ENCODE results near the gene BSN.
"Not testable (repeated sequence)": the region's sequence is repeated elsewhere in the genome, so short reads cannot be mapped to it uniquely, and the experiment has no call there.

Gene BSN

GRCh38 chr3:49674497-49674983, 120.3 kb downstream of the BSN start:
- DNase-seq: peak; percentile 38

DNA sequence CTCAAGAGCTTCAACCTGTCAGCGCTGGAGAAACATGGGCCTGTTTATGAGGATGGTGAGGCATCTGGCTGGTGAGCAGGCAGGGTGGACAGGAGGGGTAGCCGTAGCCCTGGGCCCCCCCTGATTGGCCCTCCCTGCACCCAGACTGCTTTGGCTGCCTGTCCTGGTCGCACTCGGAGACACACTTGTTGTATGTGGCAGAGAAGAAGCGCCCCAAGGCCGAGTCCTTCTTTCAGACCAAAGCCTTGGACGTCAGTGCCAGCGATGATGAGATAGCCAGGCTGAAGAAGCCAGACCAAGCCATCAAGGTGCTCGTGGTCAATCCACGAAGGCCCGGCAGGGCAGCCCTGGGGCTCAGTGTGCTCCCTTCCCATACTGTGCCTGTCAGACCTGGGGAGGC, 121.6 kb downstream of the BSN start:
- no peak for DNase-seq

- DNase-seq: no peak
Measured at GRCh38 chr3:49680493-49681231, 126.4 kb downstream of the BSN start.

- no peak for DNase-seq
Measured at GRCh38 chr3:49681232-49681522, 126.9 kb downstream of the BSN start.

DNA sequence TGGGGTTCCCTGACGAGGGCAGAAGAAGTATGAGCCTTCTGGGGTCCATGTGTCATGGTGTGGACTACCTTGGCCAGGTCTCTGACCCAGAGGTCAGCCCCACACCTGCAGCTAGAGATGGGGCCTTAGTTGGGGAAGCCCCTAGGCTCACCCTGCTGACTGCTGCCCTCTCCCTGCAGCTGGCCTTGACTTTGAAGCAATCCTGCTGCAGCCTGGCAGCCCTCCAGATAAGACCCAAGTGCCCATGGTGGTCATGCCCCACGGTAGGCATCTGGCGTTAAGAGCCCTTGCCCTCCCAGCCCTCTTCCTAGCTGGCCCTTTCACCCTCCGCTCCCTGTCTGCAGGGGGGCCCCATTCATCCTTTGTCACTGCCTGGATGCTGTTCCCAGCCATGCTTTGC, 127.3 kb downstream of the BSN start:
- DNase-seq: no peak

DNA sequence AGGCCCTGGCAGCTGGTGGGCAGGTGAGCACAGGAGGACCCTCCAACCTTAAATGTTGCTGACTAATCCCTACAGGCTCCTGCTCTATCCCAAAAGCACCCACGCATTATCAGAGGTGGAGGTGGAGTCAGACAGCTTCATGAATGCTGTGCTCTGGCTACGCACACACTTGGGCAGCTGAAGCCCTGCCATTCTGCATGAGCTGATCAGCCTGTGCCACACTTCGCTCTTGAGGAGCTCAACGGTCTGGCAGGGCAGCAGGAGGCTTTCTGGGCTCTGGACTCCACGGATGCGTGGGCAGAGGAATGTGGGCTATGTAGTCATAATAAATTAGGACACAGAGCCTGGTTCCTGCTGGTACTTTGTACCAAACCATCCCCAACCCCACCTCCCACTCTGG, 128.9 kb downstream of the BSN start:
- no peak for DNase-seq

DNA sequence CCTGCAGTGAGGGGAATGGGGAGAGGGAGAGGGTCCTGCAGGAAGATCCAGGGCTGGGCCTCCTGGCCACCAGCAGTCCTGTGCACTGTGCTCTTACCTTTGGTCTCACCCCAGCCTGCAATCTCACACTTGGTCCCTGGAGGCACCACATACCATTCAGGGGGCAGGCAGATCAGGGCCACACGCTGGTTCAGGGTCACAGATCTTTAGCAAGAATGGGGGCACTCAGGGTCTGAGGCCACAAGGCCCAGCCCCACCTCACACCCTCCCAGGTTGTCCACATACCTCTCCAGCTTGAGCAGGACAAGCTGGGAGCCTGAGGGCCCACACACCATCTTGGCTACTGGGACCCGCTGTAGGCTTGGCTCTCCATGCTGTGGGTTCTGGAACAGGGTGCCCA, 130.2 kb downstream of the BSN start:
- DNase-seq: not testable (repeated sequence)

- DNase-seq: not testable (repeated sequence)
Measured at GRCh38 chr3:49685103-49685502, 130.8 kb downstream of the BSN start.

DNA sequence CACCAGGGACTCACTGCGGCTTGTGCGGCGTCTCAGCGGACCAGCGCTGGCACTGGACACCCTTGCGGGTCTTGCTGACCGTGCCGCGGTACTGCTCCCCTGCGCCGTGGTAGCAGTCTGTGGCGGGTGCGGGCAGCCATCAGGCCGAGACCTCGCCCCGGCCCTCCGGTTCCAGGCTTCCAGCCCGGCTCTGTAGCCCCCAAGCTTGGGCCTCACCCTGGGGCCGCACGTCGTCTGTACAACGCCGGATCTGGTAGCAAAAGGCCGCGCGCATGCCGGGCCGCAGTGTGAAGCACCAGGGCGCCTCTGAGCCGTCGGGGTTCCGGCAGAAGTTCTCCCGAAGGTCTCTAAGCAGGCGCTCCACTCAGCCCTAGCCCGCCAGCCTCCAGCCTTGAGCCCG, 131.6 kb downstream of the BSN start:
- peak; percentile 18 for DNase-seq

GRCh38 chr3:49686346-49686745, 132.1 kb downstream of the BSN start:
- peak; percentile 39 for DNase-seq

- DNase-seq: peak; percentile 41
Measured at GRCh38 chr3:49686769-49687423, 132.6 kb downstream of the BSN start.

- DNase-seq: not testable (repeated sequence)
Measured at GRCh38 chr3:49687424-49687795, 133.1 kb downstream of the BSN start.

DNA sequence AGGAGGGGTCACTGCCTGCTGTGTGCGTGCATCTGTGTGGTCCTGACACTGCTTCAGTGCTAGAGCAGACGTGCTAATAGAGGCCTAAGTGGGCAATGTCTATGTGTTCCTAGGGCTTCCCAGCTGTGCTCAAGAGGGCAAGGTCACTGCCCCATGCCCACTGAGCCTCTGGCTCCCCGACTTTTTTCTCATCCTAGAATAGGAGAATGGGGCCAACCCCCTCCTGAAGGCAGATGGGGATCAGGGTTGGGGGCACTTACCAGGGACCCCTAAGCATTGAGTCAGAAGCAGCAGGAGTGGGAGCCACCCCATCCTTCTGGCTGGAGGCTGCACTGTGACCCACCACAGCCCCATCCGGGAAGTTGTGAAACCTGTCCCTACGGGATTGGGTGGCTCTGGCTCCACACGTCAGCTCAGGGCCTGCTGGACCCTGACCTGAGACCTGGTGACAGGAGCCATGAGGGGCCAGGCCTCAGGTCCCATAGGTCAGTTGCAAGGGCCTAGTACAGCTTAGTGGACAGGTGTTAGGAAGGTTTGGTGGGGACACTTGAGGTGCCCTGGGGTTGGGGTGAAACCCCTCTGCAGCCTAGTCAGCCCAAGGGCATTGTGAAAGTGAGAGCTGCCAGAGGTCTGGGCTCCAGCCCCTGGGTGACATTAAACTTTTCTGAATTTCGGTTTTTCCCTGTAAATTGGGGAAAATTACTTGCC, 134.2 kb downstream of the BSN start:
- not testable (repeated sequence) for DNase-seq

GRCh38 chr3:49689046-49689907, 135.0 kb downstream of the BSN start, which contains the start of the genes MST1 and RNF123:
MST1 (minus strand) TSS chr3:49689474; CDS start chr3:49688691, 783 bp downstream.
RNF123 (plus strand) TSS chr3:49689557; CDS start chr3:49691166, 1,609 bp downstream.
- DNase-seq: peak; percentile 94

DNA sequence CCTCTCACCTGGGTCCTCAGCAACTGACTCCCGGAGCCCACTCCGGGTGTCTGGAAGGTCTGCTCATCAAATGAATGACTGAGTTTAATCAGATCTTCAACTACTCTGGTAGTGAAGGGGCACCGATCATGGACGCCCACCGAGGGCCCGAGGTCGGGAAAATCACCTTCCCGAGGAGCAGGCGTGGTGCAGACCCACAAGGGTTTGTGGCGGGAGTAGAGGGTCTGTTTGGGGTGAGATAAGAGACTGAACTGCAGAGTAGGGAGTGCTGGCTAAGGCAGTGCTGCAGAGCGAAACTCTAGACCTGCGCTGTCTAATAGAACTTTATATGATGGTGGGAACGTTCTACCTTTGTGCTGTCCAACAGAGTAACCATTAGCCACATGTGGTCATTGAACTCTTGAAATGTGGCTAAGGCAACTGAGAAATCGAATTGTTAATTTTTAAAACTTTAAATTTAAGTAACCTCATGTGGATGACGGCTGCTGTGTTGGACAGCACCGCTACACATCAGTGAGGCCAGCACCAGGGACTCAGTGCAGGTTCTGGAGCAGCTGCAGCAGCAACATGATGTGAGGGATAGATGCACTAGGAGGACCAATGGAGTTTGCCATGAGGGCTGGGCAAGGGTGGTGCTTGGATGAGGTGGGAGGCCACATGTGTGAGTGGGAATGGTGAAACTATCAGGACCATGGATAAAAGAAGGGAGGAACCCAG, 135.8 kb downstream of the BSN start:
- not testable (repeated sequence) for DNase-seq

GRCh38 chr3:49690856-49691255, 136.6 kb downstream of the BSN start:
- not testable (repeated sequence) for DNase-seq

DNA sequence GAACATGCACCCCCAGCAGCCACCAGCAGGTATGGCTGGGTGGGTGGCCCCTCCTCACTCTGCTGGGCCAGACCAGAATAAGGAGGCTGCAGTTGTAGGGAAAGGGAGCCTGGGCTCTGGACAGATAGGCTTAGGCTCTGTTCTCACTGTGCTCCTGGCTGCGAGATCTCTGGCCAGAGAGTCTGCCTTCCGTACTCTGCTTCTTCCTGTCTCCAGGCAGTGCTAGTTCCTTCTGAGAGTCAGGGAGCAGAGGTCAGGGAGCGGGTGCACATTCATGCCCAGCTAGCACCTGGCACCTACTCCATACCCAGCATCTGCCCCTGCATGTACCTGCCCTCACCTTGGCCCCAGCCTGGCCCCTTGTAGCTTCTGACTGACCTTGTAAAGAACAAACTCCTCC, 137.2 kb downstream of the BSN start:
- DNase-seq: not testable (repeated sequence)

- not testable (repeated sequence) for DNase-seq
Measured at GRCh38 chr3:49694409-49695070, 140.3 kb downstream of the BSN start.

DNA sequence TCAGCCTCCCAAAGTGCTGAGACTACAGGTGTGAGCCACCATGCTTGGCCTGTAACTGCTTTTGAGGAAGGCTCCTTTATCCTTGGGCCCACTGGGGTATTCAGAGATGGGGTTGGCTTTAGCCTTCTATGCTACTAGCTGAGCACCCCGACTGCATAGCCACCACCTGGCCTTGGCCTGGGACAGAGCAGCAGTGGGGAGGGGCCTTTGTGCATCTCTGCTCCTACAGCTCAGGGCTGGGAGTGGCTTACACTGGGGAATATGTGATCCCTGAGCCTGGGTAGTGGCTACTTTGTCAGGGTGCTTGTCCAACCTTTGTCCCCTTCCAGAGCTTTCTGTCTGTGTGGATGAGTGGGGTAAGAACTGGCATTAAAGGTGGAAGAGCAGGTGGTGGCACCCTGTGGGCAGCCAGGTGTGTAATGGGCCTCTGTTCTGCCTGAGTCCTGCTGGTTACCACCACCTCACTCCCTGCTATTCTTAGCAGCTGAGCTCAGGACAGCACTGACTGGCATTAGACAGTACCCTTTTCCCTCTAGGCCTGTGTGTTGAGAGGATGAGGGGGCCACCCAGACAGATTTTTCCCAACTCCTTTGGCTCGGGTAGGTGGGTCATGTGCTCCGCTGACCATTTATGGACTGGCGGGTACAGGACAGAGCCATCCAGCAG, 141.2 kb downstream of the BSN start:
- DNase-seq: not testable (repeated sequence)

DNA sequence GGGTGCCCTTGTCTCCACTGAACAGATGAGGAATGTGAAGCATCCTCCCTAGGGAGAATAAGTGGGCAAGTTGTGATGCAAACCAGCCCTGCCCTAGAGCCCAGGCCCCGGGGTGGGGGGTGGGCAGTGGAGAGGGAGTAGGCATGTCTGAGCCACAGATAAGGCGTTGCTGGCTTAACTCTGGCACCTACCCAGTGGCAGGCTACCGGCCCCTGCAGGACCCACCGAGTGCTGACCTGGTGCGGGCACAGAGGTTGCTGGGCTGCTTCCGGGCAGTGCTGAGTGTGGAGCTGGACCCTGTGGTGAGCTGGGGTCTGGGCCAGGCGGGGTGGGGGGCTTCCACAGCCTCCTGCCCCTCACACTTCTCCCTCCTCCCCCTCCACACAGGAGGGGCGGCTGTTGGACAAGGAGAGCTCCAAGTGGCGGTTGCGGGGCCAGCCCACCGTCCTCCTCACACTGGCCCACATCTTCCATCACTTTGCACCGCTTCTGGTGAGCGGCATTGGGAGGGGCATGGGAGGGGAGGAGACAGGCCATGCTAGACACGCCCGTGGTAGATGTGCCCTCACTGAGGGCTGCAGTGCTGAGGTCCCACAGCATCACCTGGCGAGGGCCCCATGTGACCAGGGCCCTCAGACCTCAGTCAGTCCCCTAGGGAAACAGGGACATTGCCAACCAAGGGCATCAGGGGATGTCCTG, 145.2 kb downstream of the BSN start:
- DNase-seq: no peak
